ENCODE results near the gene MRC2.
"Not testable (repeated sequence)": the region's sequence is repeated elsewhere in the genome, so short reads cannot be mapped to it uniquely, and the experiment has no call there.

MRC2 gene

GRCh38 chr17:62684179-62684578 lies 56.7 kb downstream of the MRC2 start:
- DNase-seq: no peak

GRCh38 chr17:62687997-62688396 lies 60.5 kb downstream of the MRC2 start:
- DNase-seq: no peak

- DNase-seq: no peak
These were observed 61.1 kb downstream of the MRC2 start for GRCh38 chr17:62688398-62689160.

GRCh38 chr17:62689441-62690167 lies 62.1 kb downstream of the MRC2 start:
- DNase-seq: no peak

- DNase-seq: no peak
These were observed 62.9 kb downstream of the MRC2 start for GRCh38 chr17:62690168-62690897.

GRCh38 chr17:62691589-62691915 lies 64.1 kb downstream of the MRC2 start:
- not testable (repeated sequence) for DNase-seq

GRCh38 chr17:62692159-62692651 lies 64.7 kb downstream of the MRC2 start:
- DNase-seq: no peak

DNA sequence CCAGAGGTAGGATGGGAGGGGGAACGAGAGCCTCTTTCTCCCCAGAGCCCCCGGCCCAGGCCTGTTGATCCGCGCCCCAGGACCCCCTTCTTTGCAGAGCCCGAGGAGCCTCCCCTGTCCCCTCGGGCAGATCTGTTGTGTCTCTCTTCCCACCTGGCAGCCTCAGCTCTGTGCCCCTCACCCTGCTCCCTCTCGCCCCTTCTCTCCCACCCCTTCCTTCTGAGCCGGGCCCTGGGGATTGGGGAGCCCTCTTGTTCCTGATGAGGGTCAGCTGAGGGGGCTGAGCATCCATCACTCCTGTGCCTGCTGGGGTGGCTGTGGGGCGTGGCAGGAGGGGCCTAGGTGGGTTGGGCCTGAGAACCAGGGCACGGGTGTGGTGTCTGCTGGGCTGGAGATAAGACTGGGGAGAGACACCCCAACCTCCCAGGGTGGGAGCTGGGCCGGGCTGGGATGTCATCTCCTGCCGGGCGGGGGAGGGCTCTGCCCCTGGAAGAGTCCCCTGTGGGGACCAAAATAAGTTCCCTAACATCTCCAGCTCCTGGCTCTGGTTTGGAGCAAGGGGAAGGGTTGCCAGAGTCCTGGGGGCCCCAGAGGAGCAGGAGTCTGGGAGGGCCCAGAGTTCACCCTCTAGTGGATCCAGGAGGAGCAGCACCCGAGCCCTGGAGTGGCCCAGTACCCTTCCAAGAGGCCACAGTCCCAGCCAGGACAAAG lies 65.4 kb downstream of the MRC2 start:
- DNase-seq: no peak

- DNase-seq: no peak
These were observed 66.3 kb downstream of the MRC2 start for GRCh38 chr17:62693616-62694409.

- DNase-seq: not testable (repeated sequence)
These were observed 67.7 kb downstream of the MRC2 start for GRCh38 chr17:62695093-62695738.

DNA sequence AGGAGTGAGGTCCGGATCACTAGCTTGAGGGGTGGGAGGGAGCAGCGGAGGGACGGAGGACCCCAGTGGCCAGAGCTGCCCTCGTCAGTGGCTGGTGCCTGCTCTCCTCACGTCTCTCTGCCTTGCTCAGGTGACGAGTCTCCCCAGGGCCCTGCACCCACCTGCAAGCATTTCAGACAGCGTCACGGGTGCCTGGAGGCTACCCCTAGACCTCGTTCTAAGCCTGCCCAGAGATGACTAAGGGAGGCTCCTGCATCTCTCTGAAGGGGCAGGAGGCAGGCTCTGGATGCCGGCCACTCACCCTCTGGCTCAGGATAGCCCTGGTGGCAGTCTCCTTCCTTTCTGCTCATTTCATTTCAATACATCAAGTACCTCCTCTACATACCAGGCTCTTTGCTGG lies 68.8 kb downstream of the MRC2 start:
- DNase-seq: no peak

DNA sequence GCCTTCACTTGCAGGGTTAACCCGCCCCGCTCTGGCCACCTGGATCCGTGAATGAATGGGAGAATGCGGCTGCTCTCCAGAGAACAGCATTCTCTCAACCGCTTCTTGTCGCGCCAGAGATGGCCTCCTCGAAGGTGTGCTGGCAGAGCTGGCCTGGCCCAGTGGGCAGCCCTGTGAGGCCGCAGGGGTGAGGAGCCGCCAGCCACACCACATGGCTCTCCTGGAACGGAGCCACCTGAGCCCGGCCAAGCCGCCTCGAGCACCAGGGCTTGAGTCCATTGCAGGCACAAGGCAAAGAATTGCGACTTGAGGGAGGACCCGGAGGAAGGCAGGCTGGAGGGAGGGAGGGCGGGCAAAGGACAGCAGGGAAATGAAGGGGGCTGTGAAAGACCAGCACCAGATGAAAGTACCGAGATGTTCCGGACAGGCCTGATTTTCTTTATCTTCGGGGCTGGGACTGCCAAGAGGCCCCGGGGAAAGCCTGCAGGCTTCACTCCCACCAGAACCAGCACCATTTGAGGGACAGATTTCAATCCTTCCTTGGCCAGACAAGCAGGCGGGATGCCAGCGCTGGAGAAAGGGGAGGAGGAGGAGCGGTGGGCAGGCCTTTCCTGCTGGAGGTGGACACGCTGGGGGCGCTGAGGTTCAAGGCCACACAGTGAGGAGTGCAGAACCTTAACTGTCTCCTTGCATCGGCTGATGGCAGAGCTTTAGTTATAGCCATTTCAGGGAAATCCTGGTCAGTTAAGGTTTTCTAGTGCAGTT lies 69.4 kb downstream of the MRC2 start:
- no peak for DNase-seq

- DNase-seq: not testable (repeated sequence)
These were observed 71.0 kb downstream of the MRC2 start for GRCh38 chr17:62698459-62698858.

- DNase-seq: no peak
These were observed 73.7 kb downstream of the MRC2 start for GRCh38 chr17:62700964-62701705.

- no peak for DNase-seq
These were observed 74.2 kb downstream of the MRC2 start for GRCh38 chr17:62701706-62702085.

DNA sequence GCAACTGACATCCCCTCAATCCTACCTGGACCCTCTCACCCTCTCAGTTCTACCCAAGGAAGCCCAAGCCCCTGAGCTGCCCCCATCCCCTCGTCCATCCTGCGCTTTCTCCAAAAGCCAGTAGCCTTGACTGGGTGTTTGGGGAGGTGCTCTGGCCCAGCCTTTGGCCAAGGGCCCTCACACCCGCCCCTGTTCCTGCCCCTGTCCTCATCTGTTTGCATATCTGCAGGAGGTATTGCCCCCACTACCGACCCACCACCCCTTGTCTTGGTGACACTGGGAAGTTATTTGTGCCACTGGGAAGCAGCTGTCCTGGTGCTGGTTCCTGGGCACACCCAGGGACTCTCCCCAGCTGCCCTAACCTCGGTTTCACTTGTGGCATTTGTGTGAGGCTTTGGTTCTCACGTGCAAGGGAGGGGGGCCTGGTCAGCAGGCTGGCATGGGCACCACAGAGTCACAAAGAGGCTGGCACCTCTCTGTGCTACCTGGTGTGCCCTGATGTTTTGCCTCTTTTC lies 75.3 kb downstream of the MRC2 start:
- no peak for DNase-seq

GRCh38 chr17:62703261-62703775 lies 75.8 kb downstream of the MRC2 start:
- no peak for DNase-seq

DNA sequence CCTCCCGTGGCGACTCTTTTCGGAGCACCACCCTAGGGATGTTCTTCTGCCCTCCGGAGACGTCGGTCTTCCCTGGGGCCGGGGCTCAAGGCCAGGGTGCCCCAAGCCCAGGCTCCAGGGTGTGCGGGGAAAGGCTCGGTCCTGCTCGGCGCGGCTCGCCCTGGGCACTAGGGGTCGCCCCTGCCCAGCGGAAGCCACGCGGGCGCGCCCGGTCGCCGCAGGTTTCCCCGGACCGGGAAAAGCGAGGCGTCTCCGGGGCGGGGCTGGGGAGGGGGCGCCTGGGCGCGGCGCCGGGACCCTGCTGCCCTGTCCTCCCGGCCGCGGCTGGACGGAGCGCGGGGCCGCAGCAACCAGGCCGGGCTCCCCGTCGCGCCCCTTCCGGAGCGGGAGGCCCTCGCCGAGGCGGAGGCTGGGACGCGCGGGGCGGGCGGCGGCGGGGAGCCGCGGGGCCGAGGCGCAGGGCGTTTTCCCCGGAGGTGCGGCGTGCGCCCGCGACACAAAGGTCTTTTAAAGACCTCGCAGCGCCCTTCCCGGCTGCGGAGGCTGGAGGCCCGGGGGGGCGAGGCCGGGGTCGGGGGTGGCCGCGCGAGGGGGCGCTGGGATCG lies 76.4 kb downstream of the MRC2 start:
- DNase-seq: peak; percentile 66

GRCh38 chr17:62704381-62704971 lies 77.0 kb downstream of the MRC2 start:
- peak; percentile 3 for DNase-seq

Measured in central memory CD4-positive, alpha-beta T cell (primary cell).